HUDEP-2 (cell line): ENCODE data around the gene TMEM95.
"Not testable (repeated sequence)": the region's sequence is repeated elsewhere in the genome, so short reads cannot be mapped to it uniquely, and the experiment has no call there.

ENCODE experiments used
- DNase-seq, 76 experiments: peaks; one replicate each; lab custom pipeline; 2025; ENCODE audit not compliant: unreplicated experiment in 76 of 76; lab: John Stamatoyannopoulos, UW

The TMEM95 gene

GRCh38 chr17:7341842-7342241 is 13.1 kb upstream of the TMEM95 start:
- DNase-seq: no peak

GRCh38 chr17:7343250-7343649 is 11.7 kb upstream of the TMEM95 start:
- DNase-seq: no peak

- no peak for DNase-seq
These were observed 8.0 kb upstream of the TMEM95 start for GRCh38 chr17:7346761-7347614.

DNA sequence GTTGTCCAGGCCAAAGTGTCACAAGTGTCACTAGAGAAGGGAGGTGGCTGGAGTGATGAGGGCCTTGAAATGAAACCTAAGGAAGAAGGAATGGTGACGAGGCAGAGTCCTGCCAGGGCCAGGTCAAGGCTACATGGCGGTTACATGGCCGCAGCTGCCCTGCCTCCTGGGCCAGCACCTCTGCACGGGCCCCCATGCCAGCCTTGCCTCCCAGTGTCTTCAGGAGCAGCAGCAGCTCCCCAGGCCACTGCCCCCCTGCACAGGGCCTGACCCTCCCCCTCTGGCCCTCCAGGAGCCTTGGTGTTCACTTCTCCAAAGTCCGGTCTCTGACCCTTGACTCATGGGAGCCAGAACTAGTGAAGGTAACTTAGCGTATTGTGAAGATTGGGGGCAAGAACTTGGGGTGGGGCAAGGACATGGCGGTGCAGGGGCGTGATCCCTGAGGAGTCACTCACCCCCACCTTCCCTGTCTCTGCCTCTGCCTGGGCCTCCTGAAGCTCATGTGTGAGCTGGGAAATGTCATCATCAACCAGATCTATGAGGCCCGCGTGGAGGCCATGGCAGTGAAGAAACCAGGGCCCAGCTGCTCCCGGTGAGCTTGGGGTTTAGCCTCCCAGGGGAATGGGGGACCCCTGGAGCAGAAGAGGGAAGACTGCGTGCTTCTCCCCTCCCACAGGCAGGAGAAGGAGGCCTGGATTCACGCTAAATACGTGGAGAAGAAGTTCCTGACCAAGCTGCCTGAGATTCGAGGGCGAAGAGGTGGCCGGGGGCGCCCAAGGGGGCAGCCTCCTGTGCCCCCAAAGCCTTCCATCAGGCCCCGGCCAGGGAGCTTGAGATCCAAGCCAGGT is 7.1 kb upstream of the TMEM95 start:
- DNase-seq: no peak

DNA sequence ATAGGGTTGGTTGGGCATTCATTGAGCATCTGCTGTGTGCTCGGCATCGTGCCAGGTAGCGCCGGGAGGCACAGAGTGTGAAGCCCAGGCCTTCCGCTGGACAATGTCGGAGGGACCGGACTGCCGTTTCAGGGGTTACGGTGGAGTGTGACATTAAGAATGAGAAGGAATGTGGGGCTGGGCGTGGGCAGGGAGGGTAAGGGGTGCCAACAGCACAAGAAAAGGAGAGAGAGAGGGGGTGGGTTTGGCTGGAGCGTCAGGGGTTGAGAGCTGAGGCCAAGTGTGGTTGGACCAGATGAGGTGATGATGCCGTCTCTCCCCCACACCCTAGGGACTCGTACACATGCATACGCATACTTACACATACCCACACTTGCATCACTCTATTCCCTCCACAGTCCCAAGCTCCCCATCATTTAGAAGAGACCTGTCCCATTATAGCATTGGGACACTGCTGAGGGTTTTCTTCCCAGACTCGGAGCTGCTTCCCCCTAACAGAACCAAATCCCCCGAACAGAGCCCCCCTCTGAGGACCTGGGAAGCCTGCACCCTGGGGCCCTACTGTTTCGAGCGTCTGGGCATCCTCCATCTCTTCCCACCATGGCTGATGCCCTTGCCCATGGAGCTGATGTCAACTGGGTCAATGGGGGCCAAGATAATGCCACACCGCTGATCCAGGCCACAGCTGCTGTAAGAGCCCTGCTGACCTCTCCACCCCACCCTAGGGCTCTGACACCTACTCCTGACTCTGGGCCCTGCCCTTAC is 6.3 kb upstream of the TMEM95 start:
- DNase-seq: no peak

GRCh38 chr17:7351665-7352502 is 3.1 kb upstream of the TMEM95 start, which contains the start of gene KCTD11:
Gene KCTD11 (plus strand): TSS chr17:7352162.
- DNase-seq: peak in 64 of 76 experiments; percentile 22 to 91 (median 75)

DNA sequence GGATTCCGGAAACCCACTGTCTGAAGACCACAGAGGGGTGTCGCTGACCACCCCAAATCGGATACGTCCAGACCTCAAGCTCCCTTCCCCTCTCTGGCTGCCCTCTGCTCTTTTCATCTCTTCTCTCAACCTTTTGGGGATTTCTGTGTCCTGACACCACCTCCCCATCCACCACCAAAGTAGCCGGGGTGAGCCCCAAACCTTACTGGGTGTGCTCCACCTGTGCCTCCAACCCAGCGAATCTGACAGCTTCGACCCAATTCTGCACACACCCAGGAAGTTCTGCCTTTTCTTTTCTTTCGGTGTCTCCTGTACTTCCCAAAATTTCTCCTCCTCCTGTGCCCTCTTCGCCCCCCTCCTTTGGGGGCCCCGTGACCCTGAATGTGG is 2.5 kb upstream of the TMEM95 start:
- no peak for DNase-seq

DNA sequence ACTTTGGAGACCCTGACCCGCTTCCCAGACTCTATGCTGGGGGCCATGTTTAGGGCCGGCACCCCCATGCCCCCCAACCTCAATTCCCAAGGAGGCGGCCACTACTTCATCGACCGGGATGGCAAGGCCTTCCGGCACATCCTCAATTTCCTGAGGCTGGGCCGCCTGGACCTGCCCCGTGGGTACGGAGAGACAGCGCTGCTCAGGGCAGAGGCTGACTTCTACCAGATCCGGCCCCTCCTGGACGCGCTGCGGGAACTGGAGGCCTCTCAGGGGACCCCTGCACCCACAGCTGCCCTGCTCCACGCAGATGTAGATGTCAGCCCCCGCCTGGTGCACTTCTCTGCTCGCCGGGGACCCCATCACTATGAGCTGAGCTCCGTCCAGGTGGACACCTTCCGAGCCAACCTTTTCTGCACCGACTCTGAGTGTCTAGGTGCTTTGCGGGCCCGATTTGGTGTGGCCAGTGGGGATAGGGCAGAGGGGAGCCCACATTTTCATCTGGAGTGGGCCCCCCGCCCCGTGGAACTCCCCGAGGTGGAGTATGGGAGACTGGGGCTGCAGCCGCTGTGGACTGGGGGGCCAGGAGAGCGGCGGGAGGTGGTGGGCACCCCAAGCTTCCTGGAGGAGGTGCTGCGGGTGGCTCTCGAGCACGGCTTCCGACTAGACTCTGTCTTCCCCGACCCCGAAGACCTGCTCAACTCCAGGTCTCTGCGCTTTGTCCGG is 1.9 kb upstream of the TMEM95 start:
- no peak for DNase-seq

- DNase-seq: peak in 10 of 76 experiments; percentile 1 to 20 (median 6)
These were observed 603 bp upstream of the TMEM95 start for GRCh38 chr17:7354262-7354843.

DNA sequence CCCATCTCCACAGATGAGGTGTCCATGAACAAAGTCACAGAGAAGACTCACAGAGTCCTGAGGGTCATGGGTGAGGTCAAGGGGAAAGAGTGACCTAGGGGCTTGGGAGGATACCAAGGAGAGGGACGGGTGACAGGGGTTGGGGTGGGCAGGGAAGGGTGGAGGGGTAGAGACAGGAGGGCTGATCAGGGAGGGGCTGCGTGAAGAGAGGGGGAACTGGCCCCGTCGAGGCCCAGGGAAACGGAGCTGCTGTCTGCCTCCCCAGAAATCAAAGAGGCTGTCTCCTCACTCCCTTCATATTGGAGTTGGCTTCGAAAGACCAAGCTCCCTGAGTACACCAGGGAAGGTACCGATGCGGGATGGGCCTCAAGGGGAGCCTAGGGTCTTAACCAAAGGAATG is 617 bp downstream of the TMEM95 start:
- DNase-seq: no peak

- DNase-seq: peak in 63 of 76 experiments; percentile 7 to 81 (median 64)
These were observed 1.2 kb downstream of the TMEM95 start for GRCh38 chr17:7356072-7356549.

DNA sequence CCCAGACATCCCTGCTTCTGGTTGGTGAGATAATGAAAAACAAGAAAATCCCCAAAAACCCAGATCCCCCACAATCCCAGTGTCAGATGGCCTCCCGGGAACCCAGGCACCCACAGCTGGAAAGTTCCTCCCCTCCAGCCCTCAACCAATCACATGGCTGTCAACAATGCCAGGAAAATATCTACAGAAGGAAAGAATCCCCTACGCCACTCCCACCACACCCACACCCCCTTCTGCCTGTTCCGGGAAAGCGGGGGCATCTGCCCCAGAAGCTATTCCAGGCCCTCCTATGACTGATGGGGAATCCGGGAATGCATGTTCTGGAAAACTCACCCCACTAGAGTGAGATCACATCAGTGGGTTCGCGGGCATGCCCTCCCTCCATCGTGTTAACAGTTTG is 1.8 kb downstream of the TMEM95 start:
- DNase-seq: no peak

GRCh38 chr17:7357381-7357780 is 2.4 kb downstream of the TMEM95 start:
- DNase-seq: no peak

GRCh38 chr17:7361906-7362305 is 7.0 kb downstream of the TMEM95 start:
- DNase-seq: no peak

GRCh38 chr17:7363311-7363710 is 8.4 kb downstream of the TMEM95 start:
- DNase-seq: no peak

DNA sequence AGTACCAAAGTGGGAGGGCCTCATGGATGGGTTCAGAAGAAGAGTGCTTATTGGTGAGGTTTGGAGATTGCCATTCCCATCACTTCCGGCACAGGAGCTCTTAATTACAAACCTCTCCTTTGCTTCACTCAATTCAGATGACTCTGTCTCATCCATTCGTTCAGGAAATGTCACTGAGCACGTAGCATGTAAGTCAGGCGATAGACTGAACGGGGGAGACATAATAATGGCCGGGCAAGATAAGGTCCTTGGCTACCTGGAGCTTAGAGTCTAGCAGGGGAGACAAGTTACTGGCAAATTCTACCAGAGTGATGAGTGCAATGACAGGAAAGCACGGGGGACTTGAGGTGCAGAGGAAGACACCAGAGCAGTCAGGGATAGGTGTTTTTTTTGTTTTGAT is 11.0 kb downstream of the TMEM95 start:
- DNase-seq: not testable (repeated sequence)

GRCh38 chr17:7367083-7367482 is 12.1 kb downstream of the TMEM95 start:
- no peak for DNase-seq

- no peak for DNase-seq
These were observed 13.1 kb downstream of the TMEM95 start for GRCh38 chr17:7367918-7368598.
